Measurements from ENCODE around the gene SNAPC4.

The SNAPC4 gene

GRCh38 chr9:136393531-136393930 lies 6.4 kb downstream of the SNAPC4 start:
- no peak for DNase-seq (ENCODE audit: low read depth in 2 of 3, low spot score in 2 of 3)

- no peak for DNase-seq (ENCODE audit: low read depth in 2 of 3, low spot score in 2 of 3)
These were observed 7.2 kb downstream of the SNAPC4 start for GRCh38 chr9:136392538-136393449.

GRCh38 chr9:136391737-136392537 lies 8.0 kb downstream of the SNAPC4 start:
- DNase-seq (ENCODE audit: low read depth in 2 of 3, low spot score in 2 of 3): no peak

GRCh38 chr9:136389396-136389795 lies 10.6 kb downstream of the SNAPC4 start:
- no peak for DNase-seq (ENCODE audit: low read depth in 2 of 3, low spot score in 2 of 3)

GRCh38 chr9:136387217-136387616 lies 12.8 kb downstream of the SNAPC4 start:
- no peak for DNase-seq (ENCODE audit: low read depth in 2 of 3, low spot score in 2 of 3)

- no peak for DNase-seq (ENCODE audit: low read depth in 2 of 3, low spot score in 2 of 3)
These were observed 14.0 kb downstream of the SNAPC4 start for GRCh38 chr9:136386018-136386417.

GRCh38 chr9:136385015-136385414 lies 15.0 kb downstream of the SNAPC4 start:
- DNase-seq (ENCODE audit: low read depth in 2 of 3, low spot score in 2 of 3): no peak

- DNase-seq (ENCODE audit: low read depth in 2 of 3, low spot score in 2 of 3): no peak
These were observed 16.5 kb downstream of the SNAPC4 start for GRCh38 chr9:136383436-136383835.

- DNase-seq (ENCODE audit: low read depth in 2 of 3, low spot score in 2 of 3): no peak
These were observed 17.9 kb downstream of the SNAPC4 start for GRCh38 chr9:136381966-136382513.

- no peak for DNase-seq (ENCODE audit: low read depth in 2 of 3, low spot score in 2 of 3)
These were observed 18.7 kb downstream of the SNAPC4 start for GRCh38 chr9:136381311-136381710.

GRCh38 chr9:136380381-136380780 lies 19.6 kb downstream of the SNAPC4 start:
- no peak for DNase-seq (ENCODE audit: low read depth in 2 of 3, low spot score in 2 of 3)

- no peak for DNase-seq (ENCODE audit: low read depth in 2 of 3, low spot score in 2 of 3)
These were observed 20.1 kb downstream of the SNAPC4 start for GRCh38 chr9:136379891-136380290.

- DNase-seq (ENCODE audit: low read depth in 2 of 3, low spot score in 2 of 3): no peak
These were observed 20.6 kb downstream of the SNAPC4 start for GRCh38 chr9:136379401-136379800.

- DNase-seq (ENCODE audit: low read depth in 2 of 3, low spot score in 2 of 3): no peak
These were observed 21.0 kb downstream of the SNAPC4 start for GRCh38 chr9:136379003-136379287.

- no peak for DNase-seq (ENCODE audit: low read depth in 2 of 3, low spot score in 2 of 3)
These were observed 21.6 kb downstream of the SNAPC4 start for GRCh38 chr9:136378170-136379002.

GRCh38 chr9:136377341-136378169 lies 22.4 kb downstream of the SNAPC4 start:
- DNase-seq (ENCODE audit: low read depth in 2 of 3, low spot score in 2 of 3): no peak

GRCh38 chr9:136376457-136376856 lies 23.5 kb downstream of the SNAPC4 start:
- no peak for DNase-seq (ENCODE audit: low read depth in 2 of 3, low spot score in 2 of 3)

- DNase-seq (ENCODE audit: low read depth in 2 of 3, low spot score in 2 of 3): no peak
These were observed 24.9 kb downstream of the SNAPC4 start for GRCh38 chr9:136375096-136375495.

GRCh38 chr9:136374183-136374575 lies 25.8 kb downstream of the SNAPC4 start:
- no peak for DNase-seq (ENCODE audit: low read depth in 2 of 3, low spot score in 2 of 3)

All from activated CD8-positive, alpha-beta memory T cell treated with anti-CD3 and anti-CD28 coated beads for 48 hours (primary cell).